CD4-positive, alpha-beta T cell treated with Interleukin-2 at 100 ng/mL for 4 hours (primary cell): ENCODE measurements around the gene FBXL19.
A peak's percentile ranks its signal among the peaks of the same experiment; 100 is the strongest.

Experiments used
- DNase-seq: peaks from one replicate; pipeline ENCODE4 v3.0.0-alpha.2; 2020; ENCODE audit warnings: low spot score

FBXL19 gene

GRCh38 chr16:30966033-30966619 is 42.8 kb downstream of the FBXL19 start:
- no peak for DNase-seq

DNA sequence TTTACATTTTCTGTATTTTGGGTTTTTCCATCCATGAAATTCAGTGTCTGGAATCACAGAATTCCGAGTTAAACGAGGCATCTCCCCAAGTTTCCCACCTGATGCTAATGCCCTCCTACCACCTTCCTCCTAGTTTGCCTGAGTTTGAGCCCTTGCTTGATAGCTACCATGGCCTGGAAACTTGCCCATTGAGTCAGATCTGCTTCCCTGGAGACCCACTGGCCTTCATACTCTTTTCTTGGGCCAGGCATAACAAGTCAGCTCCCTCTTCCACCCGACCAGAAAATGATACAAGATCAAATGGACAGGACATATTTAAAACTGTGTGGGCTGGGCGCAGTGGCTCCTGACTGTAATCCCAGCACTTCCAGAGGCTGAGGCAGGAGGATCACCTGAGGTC is 44.4 kb downstream of the FBXL19 start:
- DNase-seq = no peak

- DNase-seq = no peak
Observed at GRCh38 chr16:30969246-30969842, 46.0 kb downstream of the FBXL19 start.

DNA sequence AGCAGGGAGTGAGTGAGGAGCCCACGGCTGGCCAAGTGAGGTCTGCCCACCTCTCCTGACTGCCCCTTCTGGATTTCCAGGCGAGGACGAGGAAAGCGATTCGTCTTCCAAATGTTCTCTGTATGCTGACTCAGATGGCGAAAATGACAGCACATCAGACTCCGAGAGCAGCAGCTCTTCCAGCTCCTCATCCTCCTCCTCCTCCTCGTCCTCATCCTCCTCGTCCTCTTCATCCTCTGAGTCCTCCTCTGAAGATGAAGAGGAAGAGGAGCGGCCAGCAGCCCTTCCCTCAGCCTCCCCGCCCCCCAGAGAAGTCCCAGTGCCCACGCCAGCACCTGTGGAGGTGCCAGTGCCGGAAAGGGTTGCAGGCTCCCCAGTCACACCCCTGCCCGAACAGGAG is 47.9 kb downstream of the FBXL19 start:
- no peak for DNase-seq

DNA sequence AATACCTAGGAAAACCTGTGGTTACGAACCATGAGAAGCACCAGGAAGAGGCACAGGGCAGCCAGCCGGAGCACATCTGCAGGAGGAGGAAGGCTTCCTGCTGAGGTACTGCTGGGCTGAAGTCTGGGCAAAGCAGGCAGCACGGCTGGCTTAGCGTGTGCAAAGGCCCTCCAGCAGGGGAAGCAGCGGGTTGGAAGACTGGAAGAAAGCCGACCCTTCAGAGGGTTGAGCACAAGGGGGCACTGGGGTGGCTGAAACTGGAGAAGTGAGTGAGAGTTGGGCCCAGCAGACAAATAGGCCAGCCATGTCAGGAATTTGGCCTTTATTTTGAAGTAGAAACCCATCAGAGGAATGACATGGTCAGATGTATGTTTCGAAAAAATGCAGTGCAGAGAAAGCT is 49.5 kb downstream of the FBXL19 start:
- no peak for DNase-seq

DNA sequence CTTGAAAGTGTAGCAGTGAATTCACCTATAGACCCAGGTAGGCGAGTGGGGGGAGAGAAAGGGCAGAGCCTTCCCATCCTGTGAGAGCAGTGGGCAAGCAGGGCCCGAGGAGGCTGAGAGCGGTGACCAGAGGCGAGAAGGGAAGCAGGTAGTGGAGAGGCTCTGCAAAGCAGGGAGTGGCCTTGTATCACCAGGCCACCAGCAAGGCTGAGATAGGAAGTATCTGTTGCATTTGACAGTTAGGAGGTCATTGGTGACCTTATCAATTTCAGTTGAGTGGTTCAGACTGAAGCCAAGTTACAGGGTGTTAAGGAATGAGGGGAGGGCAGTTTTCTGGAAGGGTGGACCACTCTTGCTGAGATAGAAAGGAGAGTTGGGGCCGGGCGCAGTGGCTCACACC is 51.0 kb downstream of the FBXL19 start:
- DNase-seq = no peak

DNA sequence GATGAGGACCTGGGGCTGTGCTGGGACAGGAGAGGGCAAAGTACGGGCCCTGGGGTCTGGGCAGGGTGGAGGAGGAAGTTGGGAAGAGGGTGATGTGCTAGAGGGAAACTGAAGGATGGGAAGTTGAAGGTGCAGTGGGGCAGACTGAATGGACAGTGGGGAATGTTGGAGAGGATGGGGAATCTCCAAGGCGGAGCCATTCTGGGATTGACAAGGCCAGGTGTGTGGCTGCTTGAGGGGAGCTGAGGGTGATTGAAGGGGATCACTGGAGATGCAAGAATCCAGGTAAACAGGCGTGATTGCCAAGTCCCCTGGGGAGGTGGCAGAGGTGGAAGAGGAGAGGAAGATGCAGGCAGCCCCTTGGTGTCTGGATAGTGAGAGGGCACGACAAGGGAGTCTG is 53.1 kb downstream of the FBXL19 start:
- no peak for DNase-seq

- no peak for DNase-seq
Observed at GRCh38 chr16:30977502-30977901, 54.1 kb downstream of the FBXL19 start.

DNA sequence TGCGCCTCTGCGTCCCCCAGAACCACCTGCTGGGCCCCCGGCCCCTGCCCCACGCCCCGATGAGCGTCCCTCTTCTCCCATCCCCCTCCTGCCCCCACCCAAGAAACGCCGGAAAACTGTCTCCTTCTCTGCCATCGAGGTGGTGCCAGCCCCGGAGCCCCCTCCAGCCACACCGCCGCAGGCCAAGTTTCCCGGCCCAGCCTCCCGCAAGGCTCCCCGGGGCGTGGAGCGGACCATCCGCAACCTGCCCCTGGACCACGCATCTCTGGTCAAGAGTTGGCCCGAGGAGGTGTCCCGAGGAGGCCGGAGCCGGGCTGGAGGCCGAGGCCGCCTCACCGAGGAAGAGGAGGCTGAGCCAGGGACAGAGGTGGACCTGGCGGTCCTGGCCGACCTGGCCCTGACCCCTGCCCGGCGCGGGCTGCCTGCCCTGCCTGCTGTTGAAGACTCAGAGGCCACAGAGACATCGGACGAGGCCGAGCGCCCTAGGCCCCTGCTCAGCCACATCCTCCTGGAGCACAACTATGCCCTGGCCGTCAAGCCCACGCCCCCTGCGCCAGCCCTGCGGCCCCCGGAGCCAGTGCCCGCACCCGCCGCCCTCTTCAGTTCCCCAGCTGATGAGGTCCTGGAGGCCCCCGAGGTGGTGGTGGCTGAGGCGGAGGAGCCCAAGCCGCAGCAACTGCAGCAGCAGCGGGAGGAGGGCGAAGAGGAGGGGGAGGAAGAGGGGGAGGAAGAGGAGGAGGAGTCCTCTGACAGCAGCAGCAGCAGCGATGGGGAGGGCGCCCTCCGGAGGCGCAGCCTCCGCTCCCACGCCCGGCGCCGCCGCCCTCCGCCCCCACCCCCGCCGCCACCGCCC is 56.0 kb downstream of the FBXL19 start:
- no peak for DNase-seq

DNA sequence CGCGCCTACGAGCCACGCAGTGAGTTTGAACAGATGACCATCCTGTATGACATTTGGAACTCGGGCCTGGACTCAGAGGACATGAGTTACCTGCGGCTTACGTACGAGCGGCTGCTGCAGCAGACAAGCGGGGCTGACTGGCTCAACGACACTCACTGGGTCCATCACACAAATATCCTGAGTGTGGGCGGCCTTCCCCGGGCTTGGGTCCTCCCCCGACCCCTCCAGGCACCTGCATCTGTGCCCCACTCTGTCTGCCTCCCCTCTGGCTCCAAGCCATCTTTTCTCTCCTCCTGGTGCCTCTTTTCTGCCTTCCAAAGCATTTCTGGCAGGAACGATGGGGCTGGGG is 56.6 kb downstream of the FBXL19 start:
- DNase-seq = no peak

DNA sequence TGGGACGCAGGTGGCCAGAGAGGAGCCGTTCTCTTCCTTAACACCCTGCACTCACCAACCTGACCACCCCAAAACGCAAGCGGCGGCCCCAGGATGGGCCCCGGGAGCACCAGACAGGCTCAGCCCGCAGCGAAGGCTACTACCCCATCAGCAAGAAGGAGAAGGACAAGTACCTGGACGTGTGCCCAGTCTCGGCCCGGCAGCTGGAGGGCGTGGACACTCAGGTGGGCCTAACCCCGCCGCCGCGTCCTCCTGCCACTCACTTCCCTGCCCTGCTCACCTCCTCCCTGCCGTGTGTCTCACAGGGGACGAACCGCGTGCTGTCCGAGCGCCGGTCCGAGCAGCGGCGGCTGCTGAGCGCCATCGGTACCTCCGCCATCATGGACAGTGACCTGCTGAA is 57.1 kb downstream of the FBXL19 start:
- DNase-seq = no peak

DNA sequence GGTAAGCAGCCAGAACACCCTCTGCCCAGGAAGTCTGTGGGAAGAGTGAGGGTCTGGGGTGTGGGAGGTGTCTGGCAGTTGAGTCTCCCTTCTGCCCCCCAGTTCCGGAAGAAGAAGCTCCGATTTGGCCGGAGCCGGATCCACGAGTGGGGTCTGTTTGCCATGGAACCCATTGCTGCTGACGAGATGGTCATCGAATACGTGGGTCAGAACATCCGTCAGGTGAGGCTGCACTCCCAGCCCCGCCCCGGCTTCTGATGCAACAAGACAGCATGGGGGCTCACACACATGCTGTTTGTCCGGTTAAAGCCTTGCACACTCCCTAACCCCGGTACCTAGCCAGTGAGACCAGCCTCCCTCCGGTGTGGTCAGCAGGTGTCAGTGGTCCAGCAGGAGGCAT is 57.6 kb downstream of the FBXL19 start:
- DNase-seq = no peak

DNA sequence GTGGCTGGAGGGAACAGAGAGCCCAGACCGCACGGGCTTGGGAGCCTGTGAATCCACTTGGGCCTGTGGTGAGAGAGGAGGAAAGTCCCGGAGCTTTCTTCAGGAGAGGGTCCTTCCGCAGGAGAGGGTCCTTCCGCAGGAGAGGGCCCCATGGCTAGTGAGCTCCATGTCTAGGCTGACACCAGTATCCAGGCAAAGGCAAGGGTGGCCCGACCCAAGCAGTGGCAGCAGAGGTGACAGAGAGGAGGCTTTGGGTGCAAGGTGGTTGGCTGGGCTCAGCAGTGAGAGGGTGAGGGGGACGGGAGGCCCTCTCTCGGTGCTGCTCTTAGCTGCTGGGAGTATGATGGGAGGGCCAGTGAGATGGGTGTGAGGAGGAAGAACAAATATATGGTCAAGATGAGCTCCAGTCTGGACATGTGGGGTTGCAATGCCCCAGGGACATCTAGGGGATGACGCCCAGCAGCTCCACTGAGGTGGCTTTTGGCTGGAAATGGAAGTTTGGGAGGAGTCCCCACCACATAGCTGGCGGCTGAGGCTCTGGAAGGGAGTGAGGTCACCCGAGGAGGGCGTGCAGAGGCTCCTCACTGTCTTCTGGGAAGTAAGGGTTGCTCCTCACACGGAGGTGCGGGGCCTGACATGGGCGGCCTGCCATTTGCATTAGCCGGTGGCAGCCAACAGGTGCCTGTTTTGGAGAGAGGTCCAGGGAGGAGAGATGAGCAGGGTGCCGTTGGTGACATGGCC is 59.3 kb downstream of the FBXL19 start:
- no peak for DNase-seq

GRCh38 chr16:30983289-30983889 is 60.0 kb downstream of the FBXL19 start:
- no peak for DNase-seq

- no peak for DNase-seq
Observed at GRCh38 chr16:30983898-30984610, 60.7 kb downstream of the FBXL19 start.

DNA sequence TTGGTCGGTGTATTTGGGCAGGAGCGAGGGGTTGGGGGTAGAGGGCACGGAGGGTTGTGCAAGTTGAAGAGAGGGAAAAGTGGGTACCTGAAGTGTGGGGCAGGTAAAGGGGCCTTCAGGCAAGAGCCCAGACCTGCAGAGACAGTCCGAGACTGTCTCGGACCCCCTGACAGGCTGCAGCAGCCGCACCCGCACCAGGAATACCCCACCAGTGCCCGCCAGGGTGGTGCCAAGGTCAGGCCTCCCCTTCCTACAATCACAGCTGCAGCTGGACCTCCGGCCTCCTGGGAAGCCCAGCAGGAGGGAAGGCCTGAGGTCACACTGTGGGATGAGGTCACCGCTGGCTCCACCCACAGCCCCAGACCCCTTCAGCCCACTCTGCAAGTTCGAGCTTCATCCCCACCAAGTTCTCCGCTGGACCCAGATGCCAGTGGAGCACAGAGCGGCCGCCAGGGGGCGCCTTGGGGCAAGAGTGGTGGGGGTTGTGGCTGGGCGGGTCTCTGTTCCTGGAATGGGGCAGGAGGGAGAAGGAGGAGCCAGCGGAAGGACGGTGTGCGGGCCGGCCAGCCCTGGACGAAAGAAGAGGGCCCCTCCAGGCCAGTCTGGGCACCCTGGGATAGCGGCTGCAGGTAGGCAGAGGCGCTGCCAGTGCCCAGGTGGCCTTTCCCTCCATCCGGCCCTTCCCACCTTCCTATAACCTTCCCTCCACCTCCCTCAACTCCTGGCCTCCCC is 61.5 kb downstream of the FBXL19 start, which contains the start of gene HSD3B7:
HSD3B7 (plus strand) TSS at position 539 of the 732 bp plus-strand sequence. CDS start 452 bp downstream, outside the sequence.
- peak; percentile 79 for DNase-seq

GRCh38 chr16:30985401-30986128 is 62.2 kb downstream of the FBXL19 start:
- no peak for DNase-seq

DNA sequence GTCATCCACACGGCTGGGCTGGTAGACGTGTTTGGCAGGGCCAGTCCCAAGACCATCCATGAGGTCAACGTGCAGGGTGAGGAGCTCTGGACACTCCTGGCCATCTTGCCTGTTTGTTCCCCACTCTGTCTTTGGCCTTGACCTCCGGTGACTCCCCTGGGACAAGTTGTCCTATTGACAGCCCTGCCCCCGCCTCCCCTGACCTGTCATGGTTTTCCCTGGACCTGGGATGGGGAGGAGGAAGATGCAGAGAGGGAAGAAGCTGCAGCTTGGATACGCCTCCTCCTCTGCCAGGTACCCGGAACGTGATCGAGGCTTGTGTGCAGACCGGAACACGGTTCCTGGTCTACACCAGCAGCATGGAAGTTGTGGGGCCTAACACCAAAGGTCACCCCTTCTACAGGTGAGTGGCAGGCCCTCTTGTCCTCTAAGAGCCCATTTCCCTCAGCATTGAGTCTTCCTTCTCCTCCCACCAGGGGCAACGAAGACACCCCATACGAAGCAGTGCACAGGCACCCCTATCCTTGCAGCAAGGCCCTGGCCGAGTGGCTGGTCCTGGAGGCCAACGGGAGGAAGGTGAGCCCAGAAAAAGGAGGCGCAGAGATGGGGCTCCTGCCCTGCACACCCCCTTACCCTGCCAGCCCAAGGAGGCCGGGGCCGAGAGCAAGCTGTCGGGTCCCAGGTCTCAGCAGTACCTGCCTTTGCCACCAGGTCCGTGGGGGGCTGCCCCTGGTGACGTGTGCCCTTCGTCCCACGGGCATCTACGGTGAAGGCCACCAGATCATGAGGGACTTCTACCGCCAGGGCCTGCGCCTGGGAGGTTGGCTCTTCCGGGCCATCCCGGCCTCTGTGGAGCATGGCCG is 63.0 kb downstream of the FBXL19 start:
- DNase-seq = no peak

- DNase-seq = no peak
Observed at GRCh38 chr16:30987581-30988190, 64.3 kb downstream of the FBXL19 start.
